B cell (primary cell): ENCODE results near the gene KISS1.

Experiments used
- EZH2 ChIP-seq: IDR thresholded peaks from 2 replicates; pipeline ENCODE4 v1.6.1; 2012; ENCODE audit warnings: borderline replicate concordance, low read depth, mild to moderate bottlenecking, moderate library complexity, low read length; ENCODE audit not compliant: insufficient read depth, poor library complexity, severe bottlenecking
- TF ChIP-seq, protein P1 (sequence below): fragments of 200-600 bp; IDR thresholded peaks from one replicate; pipeline ENCODE4 v1.8.0; 2022; ENCODE audit warnings: antibody characterized with exemption, mild to moderate bottlenecking

DNA sequence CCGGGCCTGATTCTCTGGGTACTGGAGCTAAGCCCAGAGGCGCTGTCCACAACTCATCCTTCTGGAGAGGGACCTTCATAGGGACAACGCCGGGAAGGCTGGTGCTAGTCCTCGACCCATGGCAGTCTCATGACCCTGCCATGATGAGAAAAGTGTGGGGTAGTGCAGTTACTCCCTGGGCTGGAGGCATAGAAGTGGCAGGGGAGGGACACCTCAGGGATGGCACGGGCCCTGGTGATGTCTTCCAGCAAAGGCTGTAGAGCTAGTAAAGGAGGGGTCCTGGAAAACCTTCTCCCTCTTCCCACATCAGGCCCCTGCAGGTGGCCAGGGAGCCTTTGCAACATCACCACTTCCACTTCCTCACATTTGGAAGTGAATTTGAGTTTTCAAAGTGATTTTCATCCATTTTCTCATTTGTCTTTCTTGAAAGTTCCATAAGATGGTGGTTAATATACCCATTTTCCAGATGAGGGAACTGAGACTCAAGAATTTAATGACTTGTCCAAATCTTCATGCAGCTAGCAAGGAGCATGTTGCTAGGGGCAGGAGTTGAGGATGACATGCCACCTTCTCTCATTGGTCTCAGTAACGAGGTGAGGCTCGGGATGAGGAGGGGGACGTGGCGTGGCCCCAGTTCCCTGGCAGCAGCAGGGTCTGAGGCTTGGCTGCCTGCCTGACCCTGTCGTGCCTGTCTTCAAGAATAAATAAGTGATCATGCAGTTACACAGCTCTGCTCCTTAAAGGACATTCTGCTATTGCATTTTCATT is 20.8 kb upstream of the KISS1 start:
- TF ChIP-seq, protein P1, sequence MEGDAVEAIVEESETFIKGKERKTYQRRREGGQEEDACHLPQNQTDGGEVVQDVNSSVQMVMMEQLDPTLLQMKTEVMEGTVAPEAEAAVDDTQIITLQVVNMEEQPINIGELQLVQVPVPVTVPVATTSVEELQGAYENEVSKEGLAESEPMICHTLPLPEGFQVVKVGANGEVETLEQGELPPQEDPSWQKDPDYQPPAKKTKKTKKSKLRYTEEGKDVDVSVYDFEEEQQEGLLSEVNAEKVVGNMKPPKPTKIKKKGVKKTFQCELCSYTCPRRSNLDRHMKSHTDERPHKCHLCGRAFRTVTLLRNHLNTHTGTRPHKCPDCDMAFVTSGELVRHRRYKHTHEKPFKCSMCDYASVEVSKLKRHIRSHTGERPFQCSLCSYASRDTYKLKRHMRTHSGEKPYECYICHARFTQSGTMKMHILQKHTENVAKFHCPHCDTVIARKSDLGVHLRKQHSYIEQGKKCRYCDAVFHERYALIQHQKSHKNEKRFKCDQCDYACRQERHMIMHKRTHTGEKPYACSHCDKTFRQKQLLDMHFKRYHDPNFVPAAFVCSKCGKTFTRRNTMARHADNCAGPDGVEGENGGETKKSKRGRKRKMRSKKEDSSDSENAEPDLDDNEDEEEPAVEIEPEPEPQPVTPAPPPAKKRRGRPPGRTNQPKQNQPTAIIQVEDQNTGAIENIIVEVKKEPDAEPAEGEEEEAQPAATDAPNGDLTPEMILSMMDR = no peak
- TF ChIP-seq EZH2 = no peak
